Astrocyte (in vitro differentiated cells and primary cell): ENCODE results near the gene AOAH. TPM values are rescaled to one million over a fixed set of nuclear protein-coding genes. Genes with fewer than 3 reads are reported as not detected.
A peak's percentile ranks its signal among the peaks of the same experiment; 100 is the strongest.

Experiments used
- DNase-seq: peaks from one replicate; pipeline ENCODE4 v3.0.0-alpha.2; 2010; ENCODE audit warnings: low read depth
- FAIRE-seq: peaks from 2 replicates; lab custom pipeline; 2011; peaks lifted over from hg19 to GRCh38; lab: Jason Lieb, UNC
- H2AFZ ChIP-seq: 2 replicates; pipeline ENCODE4 v1.6.0; 2012; ENCODE audit warnings: low read depth, low read length, inconsistent platforms
- H3K27ac ChIP-seq: 2 replicates; pipeline ENCODE4 v1.5.1; 2011; ENCODE audit warnings: low read depth, low read length, inconsistent platforms
- H3K27me3 ChIP-seq: 2 replicates; pipeline ENCODE4 v1.6.0; 2011; ENCODE audit warnings: low read length, inconsistent platforms; ENCODE audit not compliant: insufficient read depth
- H3K36me3 ChIP-seq: 2 replicates; pipeline ENCODE4 v1.5.1; 2011; ENCODE audit warnings: low read length, inconsistent platforms; ENCODE audit not compliant: insufficient read depth
- H3K4me1 ChIP-seq: 2 replicates; pipeline ENCODE4 v1.5.1; 2011; ENCODE audit warnings: low read length, inconsistent platforms; ENCODE audit not compliant: insufficient read depth
- H3K4me2 ChIP-seq: 2 replicates; pipeline ENCODE4 v1.6.0; 2012; ENCODE audit warnings: low read length, inconsistent platforms
- H3K4me3 ChIP-seq: 2 replicates; pipeline ENCODE4 v1.5.1; 2011; ENCODE audit warnings: low read depth, mild to moderate bottlenecking, low read length, inconsistent platforms; ENCODE audit not compliant: insufficient read depth
- H3K79me2 ChIP-seq: 2 replicates; pipeline ENCODE4 v1.6.0; 2012; ENCODE audit warnings: mild to moderate bottlenecking, low read length, inconsistent platforms; ENCODE audit not compliant: insufficient read depth
- H3K9ac ChIP-seq: 2 replicates; pipeline ENCODE4 v1.6.0; 2012; ENCODE audit warnings: mild to moderate bottlenecking, low read length, inconsistent platforms
- H3K9me3 ChIP-seq: 2 replicates; pipeline ENCODE4 v1.5.1; 2012; ENCODE audit warnings: low read depth, mild to moderate bottlenecking, low read length, inconsistent platforms; ENCODE audit not compliant: insufficient read depth
- H4K20me1 ChIP-seq: 2 replicates; pipeline ENCODE4 v1.6.0; 2012; ENCODE audit warnings: low read length, inconsistent platforms; ENCODE audit not compliant: insufficient read depth
- H3K27ac Mint-ChIP-seq: one replicate; pipeline ENCODE4 v1.8.0; 2021; ENCODE audit warnings: mild to moderate bottlenecking, mixed read lengths; ENCODE audit not compliant: unreplicated experiment
- H3K27me3 Mint-ChIP-seq: one replicate; pipeline ENCODE4 v1.8.0; 2021; ENCODE audit warnings: low read depth, mixed read lengths; ENCODE audit not compliant: unreplicated experiment
- H3K36me3 Mint-ChIP-seq: one replicate; pipeline ENCODE4 v1.8.0; 2021; ENCODE audit warnings: low read depth, mixed read lengths; ENCODE audit not compliant: unreplicated experiment
- H3K4me1 Mint-ChIP-seq: one replicate; pipeline ENCODE4 v1.8.0; 2021; ENCODE audit warnings: low read depth, mixed read lengths; ENCODE audit not compliant: unreplicated experiment
- H3K4me3 Mint-ChIP-seq: one replicate; pipeline ENCODE4 v1.8.0; 2021; ENCODE audit warnings: mild to moderate bottlenecking, moderate library complexity, mixed read lengths; ENCODE audit not compliant: unreplicated experiment
- H3K9me3 Mint-ChIP-seq: one replicate; pipeline ENCODE4 v1.8.0; 2021; ENCODE audit warnings: mild to moderate bottlenecking, mixed read lengths; ENCODE audit not compliant: unreplicated experiment
- CTCF ChIP-seq: IDR thresholded peaks from 2 replicates; pipeline ENCODE4 v1.5.1; 2011; ENCODE audit warnings: low read depth, mild to moderate bottlenecking, inconsistent platforms, low read length, moderate library complexity; ENCODE audit not compliant: insufficient read depth
- EZH2 ChIP-seq: IDR thresholded peaks from 2 replicates; pipeline ENCODE4 v1.6.1; 2012; ENCODE audit warnings: mild to moderate bottlenecking, low read length, inconsistent platforms; ENCODE audit not compliant: insufficient read depth
- total RNA-seq: library from RNA; stranded (reverse); gene quantifications from 2 replicates; pipeline ENCODE4 v1.2.1, GENCODE V29; 2021

AOAH gene
- total RNA-seq, 1 donor from 2014 or later: not detected

- H3K9ac ChIP-seq: no peak overlapping the region
- no peak overlapping the region for H3K4me3 ChIP-seq
- no peaks in the 10 kb centered on the region for H3K36me3 ChIP-seq
- no peak for FAIRE-seq
- DNase-seq: peak; percentile 55
- H2AFZ ChIP-seq: no peak overlapping the region
- Mint-ChIP-seq H3K27ac (no peak overlapping the region), H3K27me3 (no peaks in the 10 kb centered on the region), H3K4me3 (no peak overlapping the region), H3K9me3 (no peaks in the 10 kb centered on the region), H3K36me3 (no peaks in the 10 kb centered on the region), H3K4me1 (peaks cover 5% of the 10 kb centered on the region)
- TF ChIP-seq EZH2 (no peak), CTCF (no peak)
- H3K4me1 ChIP-seq: no peaks in the 10 kb centered on the region
- no peaks in the 10 kb centered on the region for H4K20me1 ChIP-seq
- H3K9me3 ChIP-seq: no peaks in the 10 kb centered on the region
- H3K27ac ChIP-seq: no peak overlapping the region
- H3K4me2 ChIP-seq: no peak overlapping the region
- H3K27me3 ChIP-seq: no peaks in the 10 kb centered on the region
- H3K79me2 ChIP-seq: no peaks in the 10 kb centered on the region
Measured at GRCh38 chr7:36712015-36712414, 12.3 kb downstream of the AOAH start.

GRCh38 chr7:36711256-36711655 is 13.0 kb downstream of the AOAH start:
- H4K20me1 ChIP-seq: no peaks in the 10 kb centered on the region
- no peaks in the 10 kb centered on the region for H3K9me3 ChIP-seq
- Mint-ChIP-seq H3K4me3 (no peak overlapping the region), H3K36me3 (no peaks in the 10 kb centered on the region), H3K9me3 (no peaks in the 10 kb centered on the region), H3K4me1 (peaks cover 5% of the 10 kb centered on the region), H3K27ac (peak overlapping the region; percentile 11), H3K27me3 (no peaks in the 10 kb centered on the region)
- TF ChIP-seq EZH2: no peak
- no peak for TF ChIP-seq CTCF
- DNase-seq: no peak
- no peaks in the 10 kb centered on the region for H3K4me1 ChIP-seq
- H3K4me3 ChIP-seq: no peak overlapping the region
- no peaks in the 10 kb centered on the region for H3K27me3 ChIP-seq
- no peak for FAIRE-seq
- H3K36me3 ChIP-seq: no peaks in the 10 kb centered on the region
- no peaks in the 10 kb centered on the region for H3K79me2 ChIP-seq
- no peak overlapping the region for H2AFZ ChIP-seq
- H3K27ac ChIP-seq: no peak overlapping the region
- no peak overlapping the region for H3K4me2 ChIP-seq
- H3K9ac ChIP-seq: no peak overlapping the region

- H3K9me3 Mint-ChIP-seq: no peaks in the 10 kb centered on the region
- no peak for FAIRE-seq
Measured at GRCh38 chr7:36710186-36710791, 14.0 kb downstream of the AOAH start.

More at GRCh38 chr7:36710186-36710791, 14.0 kb downstream of the AOAH start:
- Histone ChIP-seq H3K36me3 (no peaks in the 10 kb centered on the region), H3K4me2 (no peak overlapping the region), H3K79me2 (no peaks in the 10 kb centered on the region), H2AFZ (no peak overlapping the region), H3K4me3 (no peak overlapping the region), H3K9me3 (no peaks in the 10 kb centered on the region), H4K20me1 (no peaks in the 10 kb centered on the region), H3K27ac (no peak overlapping the region), H3K9ac (no peak overlapping the region), H3K4me1 (no peaks in the 10 kb centered on the region), H3K27me3 (no peaks in the 10 kb centered on the region)
- peaks cover 5% of the 10 kb centered on the region for H3K4me1 Mint-ChIP-seq
- H3K27ac Mint-ChIP-seq: no peak overlapping the region
- H3K4me3 Mint-ChIP-seq: no peak overlapping the region
- TF ChIP-seq CTCF: no peak
- no peak for TF ChIP-seq EZH2
- peak; percentile 30 for DNase-seq
- H3K27me3 Mint-ChIP-seq: no peaks in the 10 kb centered on the region
- H3K36me3 Mint-ChIP-seq: no peaks in the 10 kb centered on the region
